ENCODE data around the gene CRLF2.
"Not testable (repeated sequence)": the region's sequence is repeated elsewhere in the genome, so short reads cannot be mapped to it uniquely, and the experiment has no call there.

CRLF2 gene

GRCh38 chrX:1212532-1212931, at the start of gene CRLF2:
CRLF2 (minus strand) TSS chrX:1212649; CDS start chrX:1212634, 15 bp downstream.
- no peak for TF ChIP-seq JUND (IDR thresholded peaks at IDR 0.05; ENCODE audit: low read depth)
- DNase-seq (ENCODE audit: low read depth in 1 of 2, low spot score in 1 of 2) = no peak
- in situ Hi-C loops (cut with HindIII; ENCODE audit: low pct_unique_long_range_greater_than_20kb, low sequenced_read_pairs) = no loop called here

DNA sequence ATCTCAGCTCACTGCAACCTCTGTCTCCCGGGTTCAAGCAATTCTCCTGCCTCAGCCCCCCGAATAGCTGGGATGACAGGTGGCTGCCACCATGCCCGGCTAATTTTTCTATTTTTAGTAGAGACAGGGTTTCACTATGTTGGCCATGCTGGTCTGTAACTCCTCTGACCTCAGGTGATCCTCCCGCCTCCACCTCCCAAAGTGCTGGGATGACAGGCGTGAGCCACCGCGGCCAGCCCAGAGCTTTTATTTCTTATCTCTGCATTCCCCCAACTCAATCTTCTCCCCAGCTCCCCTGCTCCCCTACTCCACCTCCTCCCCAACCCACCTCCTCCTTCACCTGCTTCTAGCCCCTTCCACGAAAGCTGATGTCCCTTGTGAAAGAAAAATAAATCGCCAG, 49.3 kb upstream of the CRLF2 start:
- DNase-seq (ENCODE audit: low read depth in 1 of 2, low spot score in 1 of 2); in situ Hi-C loops (cut with HindIII; ENCODE audit: low pct_unique_long_range_greater_than_20kb, low sequenced_read_pairs): not testable (repeated sequence)

DNA sequence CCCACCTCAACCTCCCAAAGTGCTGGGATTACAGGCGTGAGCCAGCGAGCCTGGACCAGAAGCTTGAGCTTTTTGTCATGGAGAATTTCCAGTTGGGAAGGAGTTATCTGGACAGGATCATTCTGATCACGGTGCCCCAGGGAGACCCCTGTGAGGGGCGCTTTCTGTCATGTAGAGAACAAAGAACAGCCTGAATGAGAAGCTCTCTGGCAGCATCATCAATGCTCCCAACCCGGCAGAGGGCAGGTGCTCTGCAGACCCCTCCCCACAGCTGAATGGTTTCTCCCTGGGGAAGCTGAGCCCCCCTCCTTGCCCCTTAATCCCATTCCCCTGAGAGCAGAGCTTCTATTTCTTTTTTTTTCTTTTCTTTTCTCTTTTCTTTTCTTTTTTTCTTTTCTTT, 48.8 kb upstream of the CRLF2 start:
- DNase-seq (ENCODE audit: low read depth in 1 of 2, low spot score in 1 of 2) = no peak
- TF ChIP-seq JUND (IDR thresholded peaks at IDR 0.05; ENCODE audit: low read depth) = no peak
- in situ Hi-C loops (cut with HindIII; ENCODE audit: low pct_unique_long_range_greater_than_20kb, low sequenced_read_pairs) = no loop called here

DNA sequence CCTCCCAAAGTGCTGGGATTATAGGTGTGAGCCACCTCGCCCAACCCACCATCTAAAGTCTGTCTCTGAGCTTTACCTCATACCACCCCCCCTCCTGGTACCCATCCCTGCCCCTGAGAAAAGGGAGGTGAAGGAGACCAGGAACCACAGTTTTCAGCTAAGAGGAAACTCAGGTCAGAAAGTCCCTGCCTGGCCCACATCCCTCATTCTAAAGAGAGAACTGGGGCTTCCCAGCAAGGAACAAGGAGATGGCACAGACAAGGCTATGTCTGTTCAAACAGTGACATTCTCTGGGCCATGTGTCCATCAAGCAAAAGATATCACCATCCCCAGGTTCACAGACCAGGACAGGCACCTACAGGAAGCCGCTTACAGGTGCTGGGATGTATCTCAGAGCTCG, 40.4 kb upstream of the CRLF2 start:
- no peak for TF ChIP-seq JUND (IDR thresholded peaks at IDR 0.05; ENCODE audit: low read depth)
- no peak for DNase-seq (ENCODE audit: low read depth in 1 of 2, low spot score in 1 of 2)
- in situ Hi-C loops (cut with HindIII; ENCODE audit: low pct_unique_long_range_greater_than_20kb, low sequenced_read_pairs) = no loop called here

DNA sequence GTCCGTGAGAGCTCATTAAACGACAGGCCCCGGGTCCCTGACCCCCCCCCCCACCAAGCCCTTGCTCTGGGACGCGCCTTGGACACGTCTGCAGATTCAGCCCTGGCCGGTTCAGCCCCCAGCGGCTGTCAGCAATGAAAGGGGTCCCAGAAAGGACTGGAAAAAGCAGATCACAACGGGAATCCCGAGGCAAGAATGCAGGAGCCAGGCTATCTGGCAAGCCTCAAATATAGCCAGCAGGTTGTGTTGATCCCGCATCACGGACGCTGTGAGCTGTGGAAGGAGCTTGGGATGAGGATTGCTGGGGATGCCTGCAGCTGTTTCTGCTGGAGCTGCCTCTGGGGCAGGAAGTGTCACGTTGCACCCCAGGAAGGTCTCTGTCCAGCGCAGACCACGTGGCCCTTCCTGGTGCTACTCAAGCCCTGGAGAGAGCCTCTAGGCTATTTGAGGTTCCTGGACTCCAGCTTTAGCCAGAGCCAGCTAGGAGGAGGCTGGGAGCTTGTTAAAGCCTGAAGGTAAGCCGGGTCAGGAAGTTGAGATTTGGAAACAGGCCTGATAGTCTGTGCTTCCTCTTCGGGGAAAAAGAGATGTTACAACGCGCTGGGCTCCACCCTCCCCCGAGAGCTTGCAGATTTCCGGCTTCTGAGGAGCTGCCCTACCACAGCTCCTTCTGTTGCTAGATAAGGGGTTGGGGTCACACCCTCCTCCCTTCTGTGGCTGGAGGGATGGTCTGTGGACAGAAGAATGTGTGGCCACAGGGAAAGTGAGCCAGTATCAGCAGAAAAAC, 36.8 kb upstream of the CRLF2 start:
- peak in 1 of 2 experiments; percentile 59 for DNase-seq (ENCODE audit: low read depth in 1 of 2, low spot score in 1 of 2)
- in situ Hi-C loops (cut with HindIII; ENCODE audit: low pct_unique_long_range_greater_than_20kb, low sequenced_read_pairs) = no loop called here

GRCh38 chrX:1248331-1249061, 36.0 kb upstream of the CRLF2 start:
- DNase-seq (ENCODE audit: low read depth in 1 of 2, low spot score in 1 of 2) = peak in 1 of 2 experiments; percentile 72
- in situ Hi-C loops (cut with HindIII; ENCODE audit: low pct_unique_long_range_greater_than_20kb, low sequenced_read_pairs) = no loop called here
- no peak for TF ChIP-seq JUND (IDR thresholded peaks at IDR 0.05; ENCODE audit: low read depth)

More for the DNA sequence above, 36.8 kb upstream of the CRLF2 start:
- no peak for TF ChIP-seq JUND (IDR thresholded peaks at IDR 0.05; ENCODE audit: low read depth)

- in situ Hi-C loops (cut with HindIII; ENCODE audit: low pct_unique_long_range_greater_than_20kb, low sequenced_read_pairs) = no loop called here
- TF ChIP-seq JUND (IDR thresholded peaks at IDR 0.05; ENCODE audit: low read depth) = no peak
- peak; percentile 48 to 85 for DNase-seq (ENCODE audit: low read depth in 1 of 2, low spot score in 1 of 2)
Observed at GRCh38 chrX:1246816-1247215, 34.4 kb upstream of the CRLF2 start.

GRCh38 chrX:1244164-1245076, 32.0 kb upstream of the CRLF2 start:
- no peak for TF ChIP-seq JUND (IDR thresholded peaks at IDR 0.05; ENCODE audit: low read depth)
- in situ Hi-C loops (cut with HindIII; ENCODE audit: low pct_unique_long_range_greater_than_20kb, low sequenced_read_pairs) = no loop called here
- DNase-seq (ENCODE audit: low read depth in 1 of 2, low spot score in 1 of 2) = peak in 1 of 2 experiments; percentile 20

- TF ChIP-seq JUND (IDR thresholded peaks at IDR 0.05; ENCODE audit: low read depth) = no peak
- in situ Hi-C loops (cut with HindIII; ENCODE audit: low pct_unique_long_range_greater_than_20kb, low sequenced_read_pairs) = no loop called here
- DNase-seq (ENCODE audit: low read depth in 1 of 2, low spot score in 1 of 2) = peak in 1 of 2 experiments; percentile 51
Observed at GRCh38 chrX:1242891-1243402, 30.5 kb upstream of the CRLF2 start.

GRCh38 chrX:1240551-1240950, 28.1 kb upstream of the CRLF2 start:
- in situ Hi-C loops (cut with HindIII; ENCODE audit: low pct_unique_long_range_greater_than_20kb, low sequenced_read_pairs) = not testable (repeated sequence)

GRCh38 chrX:1239681-1240142, 27.3 kb upstream of the CRLF2 start:
- no peak for TF ChIP-seq JUND (IDR thresholded peaks at IDR 0.05; ENCODE audit: low read depth)
- in situ Hi-C loops (cut with HindIII; ENCODE audit: low pct_unique_long_range_greater_than_20kb, low sequenced_read_pairs) = no loop called here
- DNase-seq (ENCODE audit: low read depth in 1 of 2, low spot score in 1 of 2) = no peak

More at GRCh38 chrX:1240551-1240950, 28.1 kb upstream of the CRLF2 start:
- DNase-seq (ENCODE audit: low read depth in 1 of 2, low spot score in 1 of 2) = not testable (repeated sequence)

GRCh38 chrX:1231850-1232465, 19.5 kb upstream of the CRLF2 start:
- no peak for TF ChIP-seq JUND (IDR thresholded peaks at IDR 0.05; ENCODE audit: low read depth)
- in situ Hi-C loops (cut with HindIII; ENCODE audit: low pct_unique_long_range_greater_than_20kb, low sequenced_read_pairs) = no loop called here
- DNase-seq (ENCODE audit: low read depth in 1 of 2, low spot score in 1 of 2) = no peak

DNA sequence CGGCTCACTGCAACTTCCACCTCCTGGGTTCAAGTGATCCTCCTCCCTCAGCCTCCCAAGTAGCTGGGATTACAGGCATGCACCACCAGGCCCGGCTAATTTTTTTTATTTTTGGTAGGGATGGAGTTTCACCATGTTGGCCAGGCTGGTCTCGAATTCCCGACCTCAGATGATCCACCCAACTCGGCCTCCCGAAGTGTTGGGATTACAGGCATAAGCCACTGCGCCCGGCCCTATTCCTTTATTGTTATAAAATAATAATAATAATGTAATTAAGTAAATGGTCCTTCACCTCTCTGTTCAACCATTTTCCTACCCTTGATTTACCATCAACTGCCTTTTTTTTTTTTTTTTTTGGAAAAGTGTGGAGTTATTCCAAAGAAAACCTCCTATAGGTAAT, 15.7 kb upstream of the CRLF2 start:
- DNase-seq (ENCODE audit: low read depth in 1 of 2, low spot score in 1 of 2); in situ Hi-C loops (cut with HindIII; ENCODE audit: low pct_unique_long_range_greater_than_20kb, low sequenced_read_pairs): not testable (repeated sequence)
